HepG2 (cell line): ENCODE data around the gene PALM3. TPM values are rescaled to one million over a fixed set of nuclear protein-coding genes. Genes with fewer than 3 reads are reported as not detected.
A peak's percentile ranks its signal among the peaks of the same experiment; 100 is the strongest.

Source experiments
- CTCF ChIP-seq: sonication (generic); formaldehyde crosslinking; IDR thresholded peaks from 2 replicates; pipeline ENCODE4 v1.5.0; 2020; ENCODE audit warnings: mild to moderate bottlenecking, missing genetic modification reagents, moderate library complexity
- ESRRA ChIP-seq: sonication (generic); formaldehyde crosslinking; IDR thresholded peaks from 2 replicates; pipeline ENCODE4 v1.5.1; 2020; ENCODE audit warnings: mild to moderate bottlenecking, low read depth, missing genetic modification reagents
- FOXO1 ChIP-seq: sonication (generic); formaldehyde crosslinking; IDR thresholded peaks from 2 replicates; pipeline ENCODE4 v1.4.0; 2020; ENCODE audit warnings: missing genetic modification reagents
- MTA1 ChIP-seq: sonication (generic); formaldehyde crosslinking; IDR thresholded peaks from 2 replicates; pipeline ENCODE4 v1.4.0; 2020; ENCODE audit warnings: missing genetic modification reagents, mild to moderate bottlenecking, borderline replicate concordance
- NR2F2 ChIP-seq: IDR thresholded peaks from 2 replicates; pipeline ENCODE4 v1.6.1; 2012; ENCODE audit warnings: low read depth, inconsistent platforms, borderline replicate concordance
- PATZ1 ChIP-seq: sonication (generic); formaldehyde crosslinking; IDR thresholded peaks from 2 replicates; pipeline ENCODE4 v1.4.0; 2020; ENCODE audit warnings: missing genetic modification reagents
- POLR2A ChIP-seq, 2 experiments: IDR thresholded peaks; 2 replicates each; pipeline ENCODE4 v1.6.1; 2011; ENCODE audit warnings: low read depth in 2 of 2, low read length in 2 of 2, mild to moderate bottlenecking in 1 of 2, moderate library complexity in 1 of 2; ENCODE audit not compliant: insufficient read depth in 1 of 2
- REPIN1 ChIP-seq: sonication (generic); formaldehyde crosslinking; IDR thresholded peaks from 2 replicates; pipeline ENCODE4 v1.8.0; 2022; ENCODE audit warnings: missing genetic modification reagents, low read depth, mild to moderate bottlenecking, borderline replicate concordance
- SRSF1 ChIP-seq: fragments of 200-400 bp; formaldehyde crosslinking; optimal IDR thresholded peaks from 2 replicates; pipeline ENCODE3; 2017; ENCODE audit warnings: mild to moderate bottlenecking, low read depth, low read length, moderate library complexity
- ZMAT3 ChIP-seq: sonication (generic); formaldehyde crosslinking; conservative IDR thresholded peaks from 2 replicates; pipeline ENCODE4 v1.7.0; 2021; ENCODE audit warnings: missing genetic modification reagents
- ZNF543 ChIP-seq: sonication (generic); formaldehyde crosslinking; IDR thresholded peaks from 2 replicates; pipeline ENCODE4 v1.4.0; 2020; ENCODE audit warnings: mild to moderate bottlenecking, missing genetic modification reagents
- ZNF703 ChIP-seq: sonication (generic); formaldehyde crosslinking; IDR thresholded peaks from 2 replicates; pipeline ENCODE4 v1.5.1; 2020; ENCODE audit warnings: missing genetic modification reagents, mild to moderate bottlenecking, moderate library complexity, borderline replicate concordance
- ZNF891 ChIP-seq: sonication (generic); formaldehyde crosslinking; IDR thresholded peaks from 2 replicates; pipeline ENCODE4 v1.5.0; 2020; ENCODE audit warnings: mild to moderate bottlenecking, missing genetic modification reagents
- ZSCAN21 ChIP-seq: sonication (generic); formaldehyde crosslinking; IDR thresholded peaks from 2 replicates; pipeline ENCODE4 v1.8.0; 2022; ENCODE audit warnings: mild to moderate bottlenecking, missing genetic modification reagents, moderate library complexity, borderline replicate concordance
- polyA plus RNA-seq, 8 experiments: library from polyadenylated mRNA; depleted of rRNA in 3 of 8; stranded (reverse) in 7 of 8; unstranded in 1 of 8; fragments of >200 nt; fragmentation: Illumina TruSeq in 4 of 8; extraction: Trizol in 4 of 8; gene quantifications; 2 replicates each; pipeline versions ENCODE4 v1.2.1 to v1.2.3, GENCODE V29; 2011 to 2016; ENCODE audit warnings: low read depth in 4 of 8, missing spikeins in 1 of 8, mixed read lengths in 1 of 8; ENCODE audit not compliant: insufficient read depth in 1 of 8
- total RNA-seq, 5 experiments: library from RNA; depleted of rRNA; stranded (reverse); fragments of >200 nt; fragmentation: Illumina TruSeq; extraction: Trizol; gene quantifications; 2 replicates each; pipeline ENCODE4 v1.2.3, GENCODE V29; 2016; ENCODE audit warnings: low read depth in 1 of 5
- TF ChIP-seq, protein P1 (sequence below): sonication (generic); formaldehyde crosslinking; IDR thresholded peaks from 2 replicates; pipeline ENCODE4 v1.5.1; 2020; ENCODE audit warnings: mild to moderate bottlenecking, missing genetic modification reagents
- TF ChIP-seq, protein P2 (sequence below): sonication (generic); formaldehyde crosslinking; IDR thresholded peaks from 2 replicates; pipeline ENCODE4 v1.4.0; 2020; ENCODE audit warnings: mild to moderate bottlenecking, missing genetic modification reagents

PALM3 gene
- total and polyA plus RNA-seq, 2 of the 13 experiments (the other 11 are each of a cell fraction or from before 2014, with no cell fraction given): 0.79 to 2.4 TPM

DNA sequence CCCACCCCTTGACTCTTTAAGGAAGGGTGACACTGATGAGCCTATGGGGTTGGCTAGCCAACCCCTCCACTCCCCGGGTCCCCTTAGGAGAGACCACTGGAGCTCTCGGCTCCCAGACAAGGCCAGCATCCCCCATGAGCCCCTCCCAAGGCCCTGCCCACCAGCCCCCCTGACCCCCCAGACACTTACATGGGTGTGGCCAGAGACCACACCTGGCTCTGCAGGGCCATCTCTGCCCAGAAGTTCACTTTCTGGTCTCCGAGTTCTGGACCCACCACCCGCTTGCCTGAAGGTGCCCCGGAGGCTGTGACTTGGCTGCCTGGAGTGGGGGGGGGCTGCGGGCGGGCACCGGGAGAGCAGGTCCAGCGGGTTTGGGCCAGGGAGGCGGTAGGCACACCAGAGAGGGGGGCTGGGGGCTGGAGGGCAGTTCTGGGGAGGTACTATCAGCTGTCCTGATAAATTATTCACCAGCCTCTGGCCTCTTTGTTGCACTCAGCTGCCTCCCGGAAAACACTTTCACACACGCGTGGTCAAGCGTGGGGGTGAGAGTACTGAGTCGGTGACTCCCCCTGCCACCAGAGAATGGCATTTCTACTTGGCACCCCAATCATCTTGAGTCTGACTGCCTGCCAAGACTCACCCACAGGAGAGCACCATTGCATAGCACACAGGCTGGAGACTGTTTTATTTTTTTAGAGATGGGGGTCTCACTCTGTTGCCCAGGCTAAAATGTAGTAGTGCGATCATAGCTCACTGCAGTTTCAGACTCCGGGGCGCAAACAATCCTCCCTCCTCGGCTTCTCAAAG is at the start of gene PALM3 (continued):
- 0 out of 2 replicates have a peak, but pooled peaks have one; percentile 9 for TF ChIP-seq CTCF
- no peak for TF ChIP-seq ZNF703 (CRISPR knock-in tag)
- TF ChIP-seq MTA1 (CRISPR knock-in tag): no peak; the same call in 1 of the 2 replicates
- 0 out of 2 replicates have a peak, but pooled peaks have one; percentile 13 for TF ChIP-seq ZSCAN21 (CRISPR knock-in tag)
- TF ChIP-seq NR2F2: peak; percentile 7; the same call in 1 of the 2 replicates
- no peak for TF ChIP-seq FOXO1 (CRISPR knock-in tag)
- 0 out of 2 replicates have a peak, but pooled peaks have one; percentile 19 for TF ChIP-seq ZNF891 (CRISPR knock-in tag)
- peak; percentile 0 for TF ChIP-seq PATZ1 (CRISPR knock-in tag)
- TF ChIP-seq, protein P1, sequence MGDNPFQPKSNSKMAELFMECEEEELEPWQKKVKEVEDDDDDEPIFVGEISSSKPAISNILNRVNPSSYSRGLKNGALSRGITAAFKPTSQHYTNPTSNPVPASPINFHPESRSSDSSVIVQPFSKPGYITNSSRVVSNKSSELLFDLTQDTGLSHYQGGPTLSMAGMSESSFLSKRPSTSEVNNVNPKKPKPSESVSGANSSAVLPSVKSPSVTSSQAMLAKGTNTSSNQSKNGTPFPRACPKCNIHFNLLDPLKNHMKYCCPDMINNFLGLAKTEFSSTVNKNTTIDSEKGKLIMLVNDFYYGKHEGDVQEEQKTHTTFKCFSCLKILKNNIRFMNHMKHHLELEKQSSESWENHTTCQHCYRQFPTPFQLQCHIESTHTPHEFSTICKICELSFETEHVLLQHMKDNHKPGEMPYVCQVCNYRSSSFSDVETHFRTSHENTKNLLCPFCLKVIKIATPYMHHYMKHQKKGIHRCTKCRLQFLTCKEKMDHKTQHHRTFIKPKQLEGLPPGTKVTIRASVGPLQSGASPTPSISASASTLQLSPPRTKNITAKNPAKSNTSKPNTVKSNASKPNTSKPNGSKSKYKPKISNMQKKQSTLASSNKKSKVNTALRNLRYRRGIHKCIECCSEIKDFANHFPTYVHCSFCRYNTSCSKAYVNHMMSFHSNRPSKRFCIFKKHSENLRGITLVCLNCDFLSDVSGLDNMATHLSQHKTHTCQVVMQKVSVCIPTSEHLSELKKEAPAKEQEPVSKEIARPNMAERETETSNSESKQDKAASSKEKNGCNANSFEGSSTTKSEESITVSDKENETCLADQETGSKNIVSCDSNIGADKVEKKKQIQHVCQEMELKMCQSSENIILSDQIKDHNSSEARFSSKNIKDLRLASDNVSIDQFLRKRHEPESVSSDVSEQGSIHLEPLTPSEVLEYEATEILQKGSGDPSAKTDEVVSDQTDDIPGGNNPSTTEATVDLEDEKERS (CRISPR knock-in tag): 0 out of 2 replicates have a peak, but pooled peaks have one; percentile 28
- TF ChIP-seq SRSF1: peak; percentile 59
- TF ChIP-seq ZNF543: no peak
- TF ChIP-seq POLR2A (IDR thresholded peaks at IDR 0.05; ENCODE audit: insufficient read depth in 1 of 2, low read depth in 2 of 2, low read length in 2 of 2): 0 out of 4 replicates have a peak, but pooled peaks of 1 of the 2 experiments have one; percentile 47
- TF ChIP-seq, protein P2, sequence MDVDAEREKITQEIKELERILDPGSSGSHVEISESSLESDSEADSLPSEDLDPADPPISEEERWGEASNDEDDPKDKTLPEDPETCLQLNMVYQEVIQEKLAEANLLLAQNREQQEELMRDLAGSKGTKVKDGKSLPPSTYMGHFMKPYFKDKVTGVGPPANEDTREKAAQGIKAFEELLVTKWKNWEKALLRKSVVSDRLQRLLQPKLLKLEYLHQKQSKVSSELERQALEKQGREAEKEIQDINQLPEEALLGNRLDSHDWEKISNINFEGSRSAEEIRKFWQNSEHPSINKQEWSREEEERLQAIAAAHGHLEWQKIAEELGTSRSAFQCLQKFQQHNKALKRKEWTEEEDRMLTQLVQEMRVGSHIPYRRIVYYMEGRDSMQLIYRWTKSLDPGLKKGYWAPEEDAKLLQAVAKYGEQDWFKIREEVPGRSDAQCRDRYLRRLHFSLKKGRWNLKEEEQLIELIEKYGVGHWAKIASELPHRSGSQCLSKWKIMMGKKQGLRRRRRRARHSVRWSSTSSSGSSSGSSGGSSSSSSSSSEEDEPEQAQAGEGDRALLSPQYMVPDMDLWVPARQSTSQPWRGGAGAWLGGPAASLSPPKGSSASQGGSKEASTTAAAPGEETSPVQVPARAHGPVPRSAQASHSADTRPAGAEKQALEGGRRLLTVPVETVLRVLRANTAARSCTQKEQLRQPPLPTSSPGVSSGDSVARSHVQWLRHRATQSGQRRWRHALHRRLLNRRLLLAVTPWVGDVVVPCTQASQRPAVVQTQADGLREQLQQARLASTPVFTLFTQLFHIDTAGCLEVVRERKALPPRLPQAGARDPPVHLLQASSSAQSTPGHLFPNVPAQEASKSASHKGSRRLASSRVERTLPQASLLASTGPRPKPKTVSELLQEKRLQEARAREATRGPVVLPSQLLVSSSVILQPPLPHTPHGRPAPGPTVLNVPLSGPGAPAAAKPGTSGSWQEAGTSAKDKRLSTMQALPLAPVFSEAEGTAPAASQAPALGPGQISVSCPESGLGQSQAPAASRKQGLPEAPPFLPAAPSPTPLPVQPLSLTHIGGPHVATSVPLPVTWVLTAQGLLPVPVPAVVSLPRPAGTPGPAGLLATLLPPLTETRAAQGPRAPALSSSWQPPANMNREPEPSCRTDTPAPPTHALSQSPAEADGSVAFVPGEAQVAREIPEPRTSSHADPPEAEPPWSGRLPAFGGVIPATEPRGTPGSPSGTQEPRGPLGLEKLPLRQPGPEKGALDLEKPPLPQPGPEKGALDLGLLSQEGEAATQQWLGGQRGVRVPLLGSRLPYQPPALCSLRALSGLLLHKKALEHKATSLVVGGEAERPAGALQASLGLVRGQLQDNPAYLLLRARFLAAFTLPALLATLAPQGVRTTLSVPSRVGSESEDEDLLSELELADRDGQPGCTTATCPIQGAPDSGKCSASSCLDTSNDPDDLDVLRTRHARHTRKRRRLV (CRISPR knock-in tag): 0 out of 2 replicates have a peak, but pooled peaks have one; percentile 24
- TF ChIP-seq ZMAT3: 0 out of 2 replicates have a peak, but pooled peaks have one; percentile 41
- no peak for TF ChIP-seq REPIN1
- no peak for TF ChIP-seq ESRRA (CRISPR knock-in tag)
